Measurements from ENCODE around the gene DHRSX.

GRCh38 chrX:2536141-2536540 is 35.4 kb upstream of the DHRSX start:
- no peak for TF ChIP-seq CTCF (IDR thresholded peaks at IDR 0.05)
- no peak for TF ChIP-seq POLR2A (IDR thresholded peaks at IDR 0.05)

Data from thyroid gland (tissue), 4 donors.